SK-N-SH treated with all-trans-retinoic acid at 6 μM for 48 hours (cell line): ENCODE measurements around the gene ATP6AP2.

ENCODE experiments used
- CREB5 ChIP-seq: fragments of 250-450 bp; sonication (Bioruptor Pico); IDR thresholded peaks from 2 replicates; pipeline ENCODE4 v1.5.1; 2020; ENCODE audit warnings: low read depth, mild to moderate bottlenecking, moderate library complexity
- CSDC2 ChIP-seq: fragments of 250-450 bp; sonication (Bioruptor Pico); IDR thresholded peaks from 2 replicates; pipeline ENCODE4 v1.5.0; 2020; ENCODE audit warnings: mild to moderate bottlenecking, moderate library complexity
- OSR1 ChIP-seq: fragments of 250-450 bp; sonication (Bioruptor Pico); IDR thresholded peaks from 2 replicates; pipeline ENCODE4 v1.8.0; 2022; ENCODE audit warnings: moderate library complexity, mild to moderate bottlenecking, inconsistent platforms
- RARB ChIP-seq: fragments of 250-450 bp; sonication (Bioruptor Pico); IDR thresholded peaks from 2 replicates; pipeline ENCODE4 v1.8.0; 2021; ENCODE audit warnings: mild to moderate bottlenecking, moderate library complexity
- ZC3H10 ChIP-seq: fragments of 250-450 bp; sonication (Bioruptor Pico); IDR thresholded peaks from 2 replicates; pipeline ENCODE4 v1.5.1; 2021; ENCODE audit warnings: mild to moderate bottlenecking, moderate library complexity
- ZNF565 ChIP-seq: fragments of 450-650 bp; formaldehyde crosslinking; conservative IDR thresholded peaks from 2 replicates; pipeline ENCODE4 v1.5.0; 2020; ENCODE audit warnings: low read depth, mild to moderate bottlenecking, moderate library complexity
- TF ChIP-seq, protein P1 (sequence below): fragments of 250-450 bp; sonication (Bioruptor Pico); IDR thresholded peaks from 2 replicates; pipeline ENCODE4 v1.8.0; 2021; ENCODE audit warnings: low read depth, mild to moderate bottlenecking, moderate library complexity, borderline replicate concordance
- TF ChIP-seq, protein P2 (sequence below): fragments of 250-450 bp; sonication (Bioruptor Pico); IDR thresholded peaks from 2 replicates; pipeline ENCODE4 v1.8.0; 2020; ENCODE audit warnings: mild to moderate bottlenecking, moderate library complexity, borderline replicate concordance

- TF ChIP-seq ZNF565 (no peak), CSDC2 (CRISPR knock-in tag) (no peak), RARB (CRISPR knock-in tag) (no peak), OSR1 (no peak), CREB5 (CRISPR knock-in tag) (no peak), ZC3H10 (CRISPR knock-in tag) (no peak)
- TF ChIP-seq, protein P1, sequence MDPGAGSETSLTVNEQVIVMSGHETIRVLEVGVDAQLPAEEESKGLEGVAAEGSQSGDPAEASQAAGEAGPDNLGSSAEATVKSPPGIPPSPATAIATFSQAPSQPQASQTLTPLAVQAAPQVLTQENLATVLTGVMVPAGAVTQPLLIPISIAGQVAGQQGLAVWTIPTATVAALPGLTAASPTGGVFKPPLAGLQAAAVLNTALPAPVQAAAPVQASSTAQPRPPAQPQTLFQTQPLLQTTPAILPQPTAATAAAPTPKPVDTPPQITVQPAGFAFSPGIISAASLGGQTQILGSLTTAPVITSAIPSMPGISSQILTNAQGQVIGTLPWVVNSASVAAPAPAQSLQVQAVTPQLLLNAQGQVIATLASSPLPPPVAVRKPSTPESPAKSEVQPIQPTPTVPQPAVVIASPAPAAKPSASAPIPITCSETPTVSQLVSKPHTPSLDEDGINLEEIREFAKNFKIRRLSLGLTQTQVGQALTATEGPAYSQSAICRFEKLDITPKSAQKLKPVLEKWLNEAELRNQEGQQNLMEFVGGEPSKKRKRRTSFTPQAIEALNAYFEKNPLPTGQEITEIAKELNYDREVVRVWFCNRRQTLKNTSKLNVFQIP (CRISPR knock-in tag): no peak
- TF ChIP-seq, protein P2, sequence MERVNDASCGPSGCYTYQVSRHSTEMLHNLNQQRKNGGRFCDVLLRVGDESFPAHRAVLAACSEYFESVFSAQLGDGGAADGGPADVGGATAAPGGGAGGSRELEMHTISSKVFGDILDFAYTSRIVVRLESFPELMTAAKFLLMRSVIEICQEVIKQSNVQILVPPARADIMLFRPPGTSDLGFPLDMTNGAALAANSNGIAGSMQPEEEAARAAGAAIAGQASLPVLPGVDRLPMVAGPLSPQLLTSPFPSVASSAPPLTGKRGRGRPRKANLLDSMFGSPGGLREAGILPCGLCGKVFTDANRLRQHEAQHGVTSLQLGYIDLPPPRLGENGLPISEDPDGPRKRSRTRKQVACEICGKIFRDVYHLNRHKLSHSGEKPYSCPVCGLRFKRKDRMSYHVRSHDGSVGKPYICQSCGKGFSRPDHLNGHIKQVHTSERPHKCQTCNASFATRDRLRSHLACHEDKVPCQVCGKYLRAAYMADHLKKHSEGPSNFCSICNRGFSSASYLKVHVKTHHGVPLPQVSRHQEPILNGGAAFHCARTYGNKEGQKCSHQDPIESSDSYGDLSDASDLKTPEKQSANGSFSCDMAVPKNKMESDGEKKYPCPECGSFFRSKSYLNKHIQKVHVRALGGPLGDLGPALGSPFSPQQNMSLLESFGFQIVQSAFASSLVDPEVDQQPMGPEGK (CRISPR knock-in tag): no peak
Measured at GRCh38 chrX:40653535-40653934, 72.8 kb downstream of the ATP6AP2 start.
